Measurements from ENCODE around the gene IGF2BP2.
"Not testable (repeated sequence)": the region's sequence is repeated elsewhere in the genome, so short reads cannot be mapped to it uniquely, and the experiment has no call there.

The IGF2BP2 gene

DNA sequence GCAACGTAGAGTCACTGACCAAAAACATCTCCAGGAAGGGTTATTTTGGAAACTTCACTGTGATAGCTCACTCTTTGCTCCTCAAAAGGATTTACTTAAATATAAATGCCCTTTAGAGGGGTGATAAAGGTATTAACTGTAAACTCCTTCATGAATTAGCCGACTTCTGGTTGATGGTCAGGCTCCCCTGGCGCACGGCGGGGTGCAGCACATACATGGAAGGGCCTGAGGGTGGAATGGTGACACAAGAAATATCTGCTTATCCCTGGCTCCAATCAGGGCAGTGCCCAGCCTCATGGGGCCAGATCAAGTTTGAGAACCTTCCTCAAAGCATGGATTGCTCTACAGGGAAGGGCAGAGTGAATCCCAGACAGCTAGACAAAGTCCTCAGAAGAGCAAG, 116.5 kb downstream of the IGF2BP2 start:
- H3K4me3 ChIP-seq (replicated peaks; ENCODE audit: low read depth, low read length): no peak overlapping the region
- no peak for DNase-seq (ENCODE audit: extremely low read depth, low read depth)
- TF ChIP-seq, protein P1, sequence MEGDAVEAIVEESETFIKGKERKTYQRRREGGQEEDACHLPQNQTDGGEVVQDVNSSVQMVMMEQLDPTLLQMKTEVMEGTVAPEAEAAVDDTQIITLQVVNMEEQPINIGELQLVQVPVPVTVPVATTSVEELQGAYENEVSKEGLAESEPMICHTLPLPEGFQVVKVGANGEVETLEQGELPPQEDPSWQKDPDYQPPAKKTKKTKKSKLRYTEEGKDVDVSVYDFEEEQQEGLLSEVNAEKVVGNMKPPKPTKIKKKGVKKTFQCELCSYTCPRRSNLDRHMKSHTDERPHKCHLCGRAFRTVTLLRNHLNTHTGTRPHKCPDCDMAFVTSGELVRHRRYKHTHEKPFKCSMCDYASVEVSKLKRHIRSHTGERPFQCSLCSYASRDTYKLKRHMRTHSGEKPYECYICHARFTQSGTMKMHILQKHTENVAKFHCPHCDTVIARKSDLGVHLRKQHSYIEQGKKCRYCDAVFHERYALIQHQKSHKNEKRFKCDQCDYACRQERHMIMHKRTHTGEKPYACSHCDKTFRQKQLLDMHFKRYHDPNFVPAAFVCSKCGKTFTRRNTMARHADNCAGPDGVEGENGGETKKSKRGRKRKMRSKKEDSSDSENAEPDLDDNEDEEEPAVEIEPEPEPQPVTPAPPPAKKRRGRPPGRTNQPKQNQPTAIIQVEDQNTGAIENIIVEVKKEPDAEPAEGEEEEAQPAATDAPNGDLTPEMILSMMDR (IDR thresholded peaks at IDR 0.05; ENCODE audit: low read depth, low read length, missing control alignments): no peak

DNA sequence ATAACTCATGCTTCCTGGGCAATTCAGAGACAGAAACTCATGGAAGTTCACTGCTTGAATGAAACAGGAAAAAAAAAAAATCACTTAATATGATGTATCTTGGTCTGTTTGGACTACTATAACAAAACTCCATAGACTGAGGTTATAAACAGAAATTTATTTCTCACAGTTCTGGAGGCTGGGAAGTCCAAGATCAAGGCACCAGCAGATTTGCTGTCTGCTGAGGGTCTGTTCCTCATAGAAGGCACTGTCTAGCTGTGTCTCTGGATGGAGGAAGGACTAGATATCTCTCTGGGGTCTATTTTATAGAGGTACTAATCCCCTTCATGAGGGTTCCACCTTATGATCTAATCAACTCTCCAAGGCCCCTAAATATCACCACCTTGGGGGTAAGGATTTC, 119.3 kb downstream of the IGF2BP2 start:
- TF ChIP-seq, protein P1 (IDR thresholded peaks at IDR 0.05; ENCODE audit: low read depth, low read length, missing control alignments): no peak
- DNase-seq (ENCODE audit: extremely low read depth, low read depth): no peak
- H3K4me3 ChIP-seq (replicated peaks; ENCODE audit: low read depth, low read length): no peak overlapping the region

- H3K4me3 ChIP-seq (replicated peaks; ENCODE audit: low read depth, low read length): no peak overlapping the region
- TF ChIP-seq, protein P1 (IDR thresholded peaks at IDR 0.05; ENCODE audit: low read depth, low read length, missing control alignments): no peak
- DNase-seq (ENCODE audit: extremely low read depth, low read depth): no peak
Measured at GRCh38 chr3:185702262-185703225, 122.3 kb downstream of the IGF2BP2 start.

DNA sequence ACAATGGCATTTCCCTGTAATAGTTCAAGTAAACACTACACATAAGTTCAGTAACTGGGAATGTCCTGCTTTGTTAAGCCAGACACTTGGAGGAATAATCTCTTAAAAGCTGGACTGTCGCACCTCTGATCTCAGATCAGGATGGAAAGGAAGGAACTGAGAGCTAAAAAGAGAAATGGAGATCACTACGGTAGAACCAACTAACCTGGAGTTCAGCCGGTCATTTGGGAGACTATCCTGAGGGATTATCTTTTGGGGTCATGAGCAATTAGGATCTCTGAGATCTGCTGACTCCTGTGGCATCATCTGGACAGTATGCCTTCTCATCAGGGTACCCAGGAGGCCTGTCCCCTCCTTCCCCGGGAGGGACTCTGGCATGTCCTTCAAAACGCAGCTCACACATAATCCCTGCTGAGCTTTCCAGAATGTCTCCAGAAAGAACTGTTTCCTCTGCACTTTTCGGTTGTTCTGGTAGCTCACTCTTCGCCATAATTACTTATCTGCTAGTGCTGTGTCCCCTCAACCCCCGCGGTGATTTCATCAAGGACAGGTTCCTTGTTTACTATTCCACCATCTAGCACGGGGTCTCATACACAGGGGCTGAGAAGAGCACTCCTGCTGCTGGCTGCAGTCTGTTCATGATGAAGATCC, 123.1 kb downstream of the IGF2BP2 start:
- DNase-seq (ENCODE audit: extremely low read depth, low read depth): no peak
- H3K4me3 ChIP-seq (replicated peaks; ENCODE audit: low read depth, low read length): no peak overlapping the region
- TF ChIP-seq, protein P1 (IDR thresholded peaks at IDR 0.05; ENCODE audit: low read depth, low read length, missing control alignments): no peak

DNA sequence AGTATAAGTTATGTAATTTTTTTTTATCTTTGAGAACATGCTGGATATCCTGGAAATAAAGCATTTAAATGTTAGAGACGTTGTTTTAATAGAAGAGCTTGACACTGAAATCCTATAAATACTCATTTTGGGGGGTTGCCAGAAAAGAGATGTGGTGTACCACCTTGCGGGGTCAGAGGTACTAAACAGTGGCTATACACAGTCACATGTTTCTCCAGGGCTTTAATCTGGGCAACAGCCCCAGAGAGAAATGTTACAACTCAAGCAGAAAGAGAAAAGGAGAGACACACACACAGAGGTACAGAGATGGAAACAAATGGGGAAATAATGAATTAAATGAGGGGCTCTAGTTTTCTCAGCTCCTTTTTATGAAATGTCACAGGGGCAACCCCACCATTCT, 124.9 kb downstream of the IGF2BP2 start:
- TF ChIP-seq, protein P1 (IDR thresholded peaks at IDR 0.05; ENCODE audit: low read depth, low read length, missing control alignments): no peak
- H3K4me3 ChIP-seq (replicated peaks; ENCODE audit: low read depth, low read length): no peak overlapping the region
- DNase-seq (ENCODE audit: extremely low read depth, low read depth): no peak

DNA sequence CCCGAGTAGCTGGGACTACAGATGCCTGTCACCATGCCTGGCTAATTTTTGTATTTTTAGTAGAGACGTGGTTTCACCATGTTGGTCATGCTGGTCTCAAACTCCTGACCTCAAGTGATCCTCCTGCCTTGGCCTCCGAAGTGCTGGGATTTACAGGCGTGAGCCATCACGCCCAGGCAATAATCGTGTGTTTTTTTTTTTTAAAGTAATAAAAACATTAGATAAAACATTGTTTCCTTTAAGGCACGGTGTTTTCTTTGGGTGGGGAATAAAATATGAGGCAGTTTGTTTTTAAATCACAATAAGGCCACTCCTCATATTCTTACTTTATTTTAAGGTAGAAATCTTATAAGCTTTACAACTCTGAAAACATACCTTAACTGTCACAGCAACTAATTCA, 127.6 kb downstream of the IGF2BP2 start:
- H3K4me3 ChIP-seq (replicated peaks; ENCODE audit: low read depth, low read length); DNase-seq (ENCODE audit: extremely low read depth, low read depth): not testable (repeated sequence)

DNA sequence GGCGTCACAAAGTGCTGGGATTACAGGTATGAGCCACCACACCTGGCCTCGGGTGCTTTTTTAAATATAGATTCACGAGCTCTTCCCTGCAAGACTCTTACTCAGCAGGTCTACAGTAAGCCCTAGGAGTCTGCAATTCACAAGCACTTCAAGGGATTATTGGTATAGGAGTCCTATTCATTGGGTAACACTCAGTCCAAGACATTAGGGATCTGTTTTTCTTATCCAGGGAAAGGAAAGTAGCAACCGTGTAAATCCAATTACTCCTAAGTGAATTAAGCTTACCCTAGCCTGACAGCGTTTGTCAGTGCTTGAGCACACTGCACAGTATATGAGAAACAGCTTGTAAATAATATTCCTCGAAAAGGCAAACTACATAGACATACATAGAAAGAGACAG, 128.8 kb downstream of the IGF2BP2 start:
- TF ChIP-seq, protein P1 (IDR thresholded peaks at IDR 0.05; ENCODE audit: low read depth, low read length, missing control alignments): no peak
- DNase-seq (ENCODE audit: extremely low read depth, low read depth): no peak
- no peak overlapping the region for H3K4me3 ChIP-seq (replicated peaks; ENCODE audit: low read depth, low read length)
